GM12878 (cell line): ENCODE results near the gene TMEM132C. TPM values are rescaled to one million over a fixed set of nuclear protein-coding genes. Genes with fewer than 3 reads are reported as not detected.

Source experiments
- ATAC-seq: fragments of 200-7000 bp; cut with Tn5 transposase; 3 replicates; pipeline ENCODE4 v1.9.1; 2020; ENCODE audit warnings: mild to moderate bottlenecking, moderate library complexity
- BruUV-seq: library from RNA; stranded (reverse); fragments of 400-500 nt; replicated peaks from 2 replicates; lab custom pipeline; 2021; lab: Mats Ljungman, UMichigan
- CTCF ChIA-PET: fragments of 300-600 bp; sonication (Branson Sonifier 250); formaldehyde crosslinking; extraction: SDS; loops from one replicate; lab custom pipeline; 2021; ENCODE audit warnings: inconsistent platforms; lab: Yijun Ruan, JAX
- POLR2A ChIA-PET: fragments of 350-600 bp; formaldehyde crosslinking; extraction: SDS; loops from one replicate; lab custom pipeline; 2021; ENCODE audit warnings: inconsistent platforms; lab: Charles Lee
- RAD21 ChIA-PET: fragments of 300-600 bp; sonication (Branson Sonifier 250); formaldehyde crosslinking; loops from one replicate; lab custom pipeline; 2023; ENCODE audit warnings: antibody characterized with exemption; ENCODE audit not compliant: unreplicated experiment; lab: Charles Lee
- SMC1A ChIA-PET: fragments of 300-600 bp; sonication (Branson Sonifier 250); formaldehyde crosslinking; loops from one replicate; lab custom pipeline; 2023; ENCODE audit not compliant: unreplicated experiment, uncharacterized antibody; lab: Charles Lee
- DNase-seq: peaks from one replicate; pipeline ENCODE4 v3.0.0-alpha.2; 2011; ENCODE audit warnings: low read depth, low spot score
- FAIRE-seq: peaks from 3 replicates; lab custom pipeline; 2011; peaks lifted over from hg19 to GRCh38; lab: Jason Lieb, UNC
- H2AFZ ChIP-seq: 2 replicates; pipeline ENCODE4 v1.6.0; 2011; ENCODE audit warnings: low read depth, low read length, control low read depth; ENCODE audit not compliant: control insufficient read depth
- H3K27ac ChIP-seq: 2 replicates; pipeline ENCODE4 v1.5.1; 2011; ENCODE audit warnings: control low read depth; ENCODE audit not compliant: control insufficient read depth, insufficient read depth
- H3K27me3 ChIP-seq, 2 experiments: replicated peaks in 1 of 2; 2 replicates each; pipeline versions ENCODE4 v1.6.0 to v1.6.1; 2011; ENCODE audit warnings: low read length in 1 of 2; ENCODE audit not compliant: control insufficient read depth in 2 of 2, insufficient read depth in 2 of 2
- H3K36me3 ChIP-seq, 2 experiments: 2 replicates each; pipeline ENCODE4 v1.5.1; 2011; ENCODE audit warnings: low read length in 1 of 2; ENCODE audit not compliant: control insufficient read depth in 2 of 2, insufficient read depth in 2 of 2
- H3K4me1 ChIP-seq: 2 replicates; pipeline ENCODE4 v1.6.1; 2011; ENCODE audit warnings: mild to moderate bottlenecking, low read length, moderate library complexity, mixed read lengths; ENCODE audit not compliant: control insufficient read depth, insufficient read depth
- H3K4me2 ChIP-seq: 2 replicates; pipeline ENCODE4 v1.6.0; 2011; ENCODE audit warnings: control low read depth; ENCODE audit not compliant: control insufficient read depth, insufficient read depth
- H3K4me3 ChIP-seq: fragments of 200-600 bp; sonication (generic); 2 replicates; pipeline ENCODE4 v1.5.1; 2016
- H3K79me2 ChIP-seq: 2 replicates; pipeline ENCODE4 v1.6.0; 2011; ENCODE audit warnings: low read length; ENCODE audit not compliant: control insufficient read depth, insufficient read depth
- H3K9ac ChIP-seq: 2 replicates; pipeline ENCODE4 v1.8.0; 2011; ENCODE audit warnings: low read length, control low read depth, mixed read lengths; ENCODE audit not compliant: control insufficient read depth, insufficient read depth
- H3K9me3 ChIP-seq: replicated peaks from 3 replicates; pipeline ENCODE4 v1.5.1; 2011; ENCODE audit warnings: mild to moderate bottlenecking, low read length; ENCODE audit not compliant: control insufficient read depth, insufficient read depth
- H4K20me1 ChIP-seq: 2 replicates; pipeline ENCODE4 v1.6.0; 2011; ENCODE audit not compliant: control insufficient read depth, insufficient read depth
- ETV6 ChIP-seq, 2 experiments: fragments of 450-650 bp in 1 of 2; IDR thresholded peaks in 1 of 2; conservative IDR thresholded peaks in 1 of 2; 2 replicates each; pipeline ENCODE4 v1.6.1; 2014; ENCODE audit warnings: antibody characterized with exemption in 1 of 2, borderline replicate concordance in 1 of 2, low read depth in 1 of 2, mild to moderate bottlenecking in 1 of 2, moderate library complexity in 1 of 2
- KLF5 ChIP-seq: fragments of 450-650 bp; IDR thresholded peaks from 2 replicates; pipeline ENCODE4 v1.6.1; 2014; ENCODE audit warnings: mild to moderate bottlenecking; ENCODE audit not compliant: partially characterized antibody
- MEF2A ChIP-seq: IDR thresholded peaks from 2 replicates; pipeline ENCODE4 v1.6.1; 2011; ENCODE audit warnings: low read depth, mild to moderate bottlenecking, low read length, moderate library complexity; ENCODE audit not compliant: insufficient read depth
- MEF2B ChIP-seq: fragments of 450-650 bp; IDR thresholded peaks from 2 replicates; pipeline ENCODE4 v1.6.1; 2018; ENCODE audit warnings: mild to moderate bottlenecking, moderate library complexity; ENCODE audit not compliant: partially characterized antibody, poor library complexity, severe bottlenecking
- SP1 ChIP-seq: IDR thresholded peaks from one replicate; pipeline ENCODE4 v1.6.1; 2011; ENCODE audit warnings: low read depth, low read length
- TBL1XR1 ChIP-seq: IDR thresholded peaks from 2 replicates; pipeline ENCODE4 v1.6.1; 2012; ENCODE audit warnings: low read depth, low read length, improper control_type of control experiment
- TCF7 ChIP-seq: IDR thresholded peaks from 2 replicates; pipeline ENCODE4 v1.6.1; 2014; ENCODE audit warnings: antibody characterized with exemption, borderline replicate concordance
- ZNF274 ChIP-seq: IDR thresholded peaks from one replicate; pipeline ENCODE4 v1.8.0; 2011; ENCODE audit not compliant: insufficient read length, insufficient read depth
- WGBS: methylation state at CpG from one replicate; pipeline ENCODE4 v1.1.6; 2016; ENCODE audit warnings: low lambda C conversion rate; ENCODE audit not compliant: insufficient replicate concordance, insufficient coverage; ENCODE audit errors: missing lambda C conversion rate; 5-methylcytosine and 5-hydroxymethylcytosine counted together
- in situ Hi-C: fragments of 300-500 bp; cut with MboI; formaldehyde crosslinking; loops from 9 replicates; pipeline ENCODE4 v1.14.3; 2018; ENCODE audit warnings: mixed read lengths
- intact Hi-C: fragments of 100-400 bp; cut with micrococcal nuclease; formaldehyde crosslinking; loops from one replicate; pipeline ENCODE4 v1.14.2; 2022; ENCODE audit not compliant: unreplicated experiment
- polyA plus RNA-seq, 11 experiments: library from polyadenylated mRNA; depleted of rRNA in 4 of 11; unstranded in 6 of 11; stranded (reverse) in 5 of 11; fragments of >200 nt; fragmentation: Nextera tagmentation in 4 of 11; fragmentation: Illumina TruSeq in 1 of 11; extraction: Ambion mirVana in 4 of 11; extraction: Trizol in 1 of 11; gene quantifications; 1 replicate in 1 of 11; 2 replicates in 10 of 11; pipeline versions ENCODE4 v1.2.1 to v1.2.3, GENCODE V29; 2011 to 2016; ENCODE audit warnings: inconsistent platforms in 2 of 11, missing spikeins in 2 of 11, low read depth in 1 of 11
- total RNA-seq, 4 experiments: library from RNA; depleted of rRNA in 3 of 4; stranded (reverse); fragments of >200 nt in 3 of 4; fragmentation: Illumina TruSeq in 1 of 4; extraction: Trizol in 1 of 4; gene quantifications; 2 replicates each; pipeline versions ENCODE4 v1.2.1 to v1.2.3, GENCODE V29; 2013 to 2021
- TF ChIP-seq, protein P1 (sequence below): fragments of 450-650 bp; IDR thresholded peaks from 2 replicates; pipeline ENCODE4 v1.6.1; 2016; ENCODE audit warnings: mild to moderate bottlenecking
- TF ChIP-seq, protein P2 (sequence below): IDR thresholded peaks from 2 replicates; pipeline ENCODE4 v1.6.1; 2011; ENCODE audit warnings: borderline replicate concordance, low read depth, mild to moderate bottlenecking, moderate library complexity, mixed read lengths, low read length; ENCODE audit not compliant: insufficient read depth; ENCODE audit errors: extremely low read length

TMEM132C gene
- total and polyA plus RNA-seq, 10 of the 15 experiments (the other 5 are each of a cell fraction or from before 2014, with no cell fraction given) = not detected

DNA sequence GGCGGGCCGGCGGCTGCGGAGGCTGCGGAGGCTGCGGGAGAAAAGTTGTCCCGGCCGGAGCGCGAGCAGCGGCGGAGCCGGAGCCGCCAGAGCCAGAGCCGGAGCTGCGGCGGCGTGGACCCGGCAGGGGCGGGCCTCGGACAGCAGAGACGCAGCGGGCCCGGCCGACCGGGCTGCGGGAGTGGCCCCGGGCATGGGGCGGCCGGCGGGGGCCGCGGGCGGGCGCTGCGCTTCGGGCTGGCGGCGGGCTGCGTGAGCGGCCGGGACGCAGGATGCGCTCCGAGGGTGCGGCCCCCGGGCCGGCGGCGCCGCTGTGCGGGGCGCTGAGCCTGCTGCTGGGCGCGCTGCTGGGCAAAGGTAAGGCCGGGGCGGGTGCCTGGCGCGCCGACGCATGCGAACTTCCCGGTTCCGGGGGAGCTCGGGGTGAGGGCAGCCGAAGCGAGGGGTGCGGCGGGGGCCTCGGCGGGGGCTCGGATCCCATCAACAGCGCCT is at the start of gene TMEM132C (continued):
- TF ChIP-seq, protein P1, sequence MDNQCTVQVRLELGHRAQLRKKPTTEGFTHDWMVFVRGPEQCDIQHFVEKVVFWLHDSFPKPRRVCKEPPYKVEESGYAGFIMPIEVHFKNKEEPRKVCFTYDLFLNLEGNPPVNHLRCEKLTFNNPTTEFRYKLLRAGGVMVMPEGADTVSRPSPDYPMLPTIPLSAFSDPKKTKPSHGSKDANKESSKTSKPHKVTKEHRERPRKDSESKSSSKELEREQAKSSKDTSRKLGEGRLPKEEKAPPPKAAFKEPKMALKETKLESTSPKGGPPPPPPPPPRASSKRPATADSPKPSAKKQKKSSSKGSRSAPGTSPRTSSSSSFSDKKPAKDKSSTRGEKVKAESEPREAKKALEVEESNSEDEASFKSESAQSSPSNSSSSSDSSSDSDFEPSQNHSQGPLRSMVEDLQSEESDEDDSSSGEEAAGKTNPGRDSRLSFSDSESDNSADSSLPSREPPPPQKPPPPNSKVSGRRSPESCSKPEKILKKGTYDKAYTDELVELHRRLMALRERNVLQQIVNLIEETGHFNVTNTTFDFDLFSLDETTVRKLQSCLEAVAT = no peak
- TF ChIP-seq SP1 (no peak), ZNF274 (no peak), ETV6 (conservative IDR thresholded peaks at IDR 0.05 in 1 of 2, IDR thresholded peaks at IDR 0.05 in 1 of 2; ENCODE audit: borderline replicate concordance in 1 of 2, low read depth in 1 of 2) (no peak)

DNA sequence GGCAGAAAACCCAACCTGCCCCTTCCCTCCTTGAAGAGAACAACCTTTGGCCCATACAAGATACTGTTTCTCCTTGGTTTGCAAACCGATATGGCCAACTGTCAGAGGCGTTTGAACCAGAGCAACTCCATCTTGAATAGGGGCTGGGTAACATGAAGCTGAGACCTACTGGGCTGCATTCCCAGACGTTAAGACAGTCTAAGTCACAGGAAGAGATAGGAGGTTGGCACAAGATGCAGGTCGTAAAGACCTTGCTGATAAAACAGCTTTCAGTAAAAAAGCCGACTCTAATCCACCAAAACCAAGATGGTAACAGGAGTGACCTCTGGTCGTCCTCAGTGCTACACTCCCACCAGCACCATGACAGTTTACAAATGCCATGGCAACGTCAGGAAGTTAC is 42.7 kb upstream of the TMEM132C start:
- Histone ChIP-seq H2AFZ (no peak overlapping the region), H3K9me3 (no peaks in the 10 kb centered on the region), H3K27me3 (no peaks in the 10 kb centered on the region), H3K9ac (no peak overlapping the region), H4K20me1 (no peaks in the 10 kb centered on the region), H3K4me1 (no peaks in the 10 kb centered on the region), H3K4me2 (no peak overlapping the region), H3K79me2 (no peaks in the 10 kb centered on the region), H3K27ac (no peak overlapping the region), H3K4me3 (no peak overlapping the region), H3K36me3 (no peaks in the 10 kb centered on the region)
- POLR2A ChIA-PET = no interaction called here
- CTCF ChIA-PET = no interaction called here
- FAIRE-seq = no peak
- no peak for ATAC-seq
- TF ChIP-seq TCF7 = no peak
- no peak for TF ChIP-seq TBL1XR1
- TF ChIP-seq MEF2A = no peak
- TF ChIP-seq MEF2B = no peak
- TF ChIP-seq SP1 = no peak
- no peak for TF ChIP-seq KLF5
- TF ChIP-seq, protein P2, sequence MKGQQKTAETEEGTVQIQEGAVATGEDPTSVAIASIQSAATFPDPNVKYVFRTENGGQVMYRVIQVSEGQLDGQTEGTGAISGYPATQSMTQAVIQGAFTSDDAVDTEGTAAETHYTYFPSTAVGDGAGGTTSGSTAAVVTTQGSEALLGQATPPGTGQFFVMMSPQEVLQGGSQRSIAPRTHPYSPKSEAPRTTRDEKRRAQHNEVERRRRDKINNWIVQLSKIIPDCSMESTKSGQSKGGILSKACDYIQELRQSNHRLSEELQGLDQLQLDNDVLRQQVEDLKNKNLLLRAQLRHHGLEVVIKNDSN = no peak
- in situ Hi-C loops (no loop called here), intact Hi-C loops (no loop called here)
- SMC1A ChIA-PET = no interaction called here
- WGBS = 23% methylated on average over 7 of the region's 7 CpGs
- no TSS peak for BruUV-seq
- DNase-seq = no peak
- RAD21 ChIA-PET = no interaction called here
